Stimulated activated naive CD8-positive, alpha-beta T cell treated with anti-CD3 and anti-CD28 coated beads, Interleukin-15, Interleukin-2, amounts not matched to agents 100 U/mL and 50 U/mL, for 24 hours (primary cell): ENCODE measurements around the gene CFAP221.
A peak's percentile ranks its signal among the peaks of the same experiment; 100 is the strongest.

Experiments
- ATAC-seq: fragments of 150-1000 bp; cut with Tn5 transposase; one replicate; pipeline ENCODE4 v1.10.0; 2021
- DNase-seq: peaks from one replicate; pipeline ENCODE4 v3.0.0; 2021

The CFAP221 gene

DNA sequence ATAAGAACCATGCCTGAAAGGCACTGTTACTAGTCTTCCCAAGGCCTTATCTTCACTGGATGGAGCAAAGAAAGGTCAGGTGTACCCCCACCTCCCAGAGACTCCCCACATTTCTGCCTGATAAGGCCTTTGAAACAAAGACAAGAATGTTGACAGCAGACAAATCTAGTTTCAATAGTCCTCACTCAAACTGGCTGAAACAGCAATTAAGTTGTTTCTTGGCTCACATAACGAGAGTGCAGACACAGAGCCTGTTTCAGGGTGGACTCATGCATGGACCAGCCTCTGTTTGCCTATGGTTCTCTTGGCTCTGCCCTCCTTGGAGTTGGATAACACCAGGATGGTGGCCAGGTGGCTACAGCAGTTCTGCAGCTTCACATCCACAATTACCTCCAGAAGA lies 7.5 kb upstream of the CFAP221 start:
- ATAC-seq (no peak), DNase-seq (no peak)

DNA sequence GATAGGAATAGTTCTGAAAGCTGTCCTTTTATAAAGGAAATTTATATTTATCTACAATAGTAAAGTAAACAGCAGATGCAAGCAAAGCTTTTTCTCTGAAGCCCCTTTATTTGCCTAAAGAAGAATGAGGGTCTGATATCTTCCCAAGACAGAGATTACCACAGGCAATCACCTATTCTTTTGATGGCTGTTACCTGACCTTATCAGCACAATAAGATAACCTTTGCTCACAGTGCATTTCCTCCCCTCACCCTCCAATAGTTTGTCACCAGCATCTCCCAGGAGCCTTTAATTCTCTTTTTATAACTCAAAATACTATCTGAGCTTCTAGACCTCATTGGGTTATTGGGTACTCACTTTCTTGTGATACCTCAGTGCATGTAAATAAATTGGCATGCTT lies 6.5 kb upstream of the CFAP221 start:
- ATAC-seq (no peak), DNase-seq (no peak)

DNA sequence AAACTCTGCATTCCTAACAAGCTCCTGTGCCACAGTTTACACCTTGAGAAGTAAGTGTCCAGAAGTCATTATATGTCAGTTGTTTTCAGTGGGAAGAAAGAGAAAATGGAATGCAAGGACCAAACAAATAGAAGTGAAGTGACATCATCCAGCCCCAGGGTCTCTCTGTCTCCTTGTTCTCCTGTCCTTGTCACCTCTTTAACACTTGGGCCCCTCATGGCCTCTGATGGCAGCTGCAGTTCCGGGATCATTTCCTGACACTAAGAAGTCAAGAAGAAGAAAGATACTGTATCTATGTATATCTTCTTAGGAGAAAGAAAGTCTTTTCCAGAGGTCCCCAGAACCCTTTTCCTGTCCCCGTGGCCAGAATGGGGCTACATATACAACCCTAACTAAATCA lies 2.8 kb upstream of the CFAP221 start:
- no peak for ATAC-seq

DNA sequence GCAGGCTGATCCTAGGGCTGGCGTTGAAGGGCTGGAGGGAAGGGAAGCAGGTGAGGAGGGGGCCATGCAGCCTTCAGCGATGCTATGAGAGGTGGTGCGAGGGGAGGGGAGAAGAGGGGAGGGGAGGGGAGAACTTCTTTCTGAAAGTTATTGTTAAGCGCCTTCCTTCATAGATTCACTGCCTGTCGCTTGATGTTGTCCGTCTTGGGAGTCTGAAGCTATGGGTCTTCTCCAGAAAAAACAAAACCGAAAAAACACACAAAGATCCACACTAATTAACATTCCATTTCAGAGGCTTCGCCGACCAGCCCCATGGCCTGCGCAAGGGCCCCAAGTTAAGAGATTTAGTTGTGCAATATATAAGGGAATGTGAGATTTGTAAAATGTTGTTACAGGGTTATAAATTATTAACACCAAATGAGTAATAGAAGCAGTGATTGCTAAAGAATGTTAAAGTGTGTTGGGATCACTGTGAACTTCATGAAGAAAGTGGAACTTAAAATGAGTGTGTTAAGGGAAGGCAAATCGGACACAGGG lies 758 bp downstream of the CFAP221 start:
- DNase-seq (no peak), ATAC-seq (no peak)

More for the DNA sequence above, 2.8 kb upstream of the CFAP221 start:
- no peak for DNase-seq

DNA sequence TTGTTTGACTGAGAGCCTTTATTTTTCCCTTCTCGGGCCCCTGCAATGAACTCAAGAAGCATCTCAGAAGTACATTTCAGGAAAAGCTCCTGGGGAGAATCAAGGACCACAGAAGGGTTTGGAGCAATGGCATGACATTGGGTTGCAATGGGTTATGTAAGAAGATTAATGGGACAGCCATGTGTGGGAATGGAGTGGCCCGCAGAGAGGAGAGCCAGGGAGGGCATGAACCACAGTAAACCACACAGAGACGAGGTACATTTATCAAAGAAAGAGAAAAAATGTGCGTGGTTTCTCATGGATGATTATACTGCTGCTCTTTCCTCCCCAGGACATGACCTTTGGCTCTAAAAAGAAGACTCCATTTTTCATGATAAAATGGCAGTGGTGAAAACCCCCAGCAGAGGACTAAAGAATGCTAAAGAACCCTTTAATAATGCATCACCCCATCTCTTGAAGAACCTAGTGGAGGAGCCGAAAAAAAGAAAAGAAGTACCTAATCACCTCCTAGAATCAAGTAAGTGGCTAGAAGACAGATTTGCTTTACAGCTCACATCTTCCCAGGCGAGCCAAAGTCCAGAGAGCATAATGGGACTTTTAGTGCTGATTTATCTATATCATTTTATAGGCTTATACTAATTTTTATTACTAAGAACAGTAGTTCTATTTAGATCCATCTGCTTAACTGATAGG lies 1.7 kb downstream of the CFAP221 start:
- DNase-seq = no peak
- ATAC-seq = no peak

- DNase-seq (no peak), ATAC-seq (no peak)
These were observed 2.2 kb downstream of the CFAP221 start for GRCh38 chr2:119546447-119546767.

- DNase-seq (no peak), ATAC-seq (no peak)
These were observed 4.4 kb downstream of the CFAP221 start for GRCh38 chr2:119548516-119549120.

DNA sequence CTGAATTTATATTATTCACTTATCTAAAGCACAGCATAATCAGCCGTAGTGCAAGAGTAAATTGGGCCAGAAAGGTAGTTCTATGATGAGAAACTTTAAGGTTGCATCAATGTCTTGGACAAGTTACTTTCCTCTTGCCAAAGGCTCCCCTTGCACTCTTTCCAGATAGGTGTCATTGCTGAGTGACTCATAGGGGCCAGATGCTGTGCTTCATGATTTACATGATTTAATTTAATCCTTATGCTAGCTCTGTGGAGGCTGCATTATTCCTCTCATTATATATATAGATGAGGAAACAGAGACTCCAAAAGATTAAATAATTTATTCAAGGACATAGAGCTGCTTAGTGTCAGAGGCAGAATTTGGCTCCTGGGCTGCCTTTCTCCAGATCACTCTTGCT lies 5.0 kb downstream of the CFAP221 start:
- no peak for DNase-seq
- no peak for ATAC-seq

- DNase-seq = no peak
- ATAC-seq = no peak
These were observed 6.1 kb downstream of the CFAP221 start for GRCh38 chr2:119550346-119550745.

DNA sequence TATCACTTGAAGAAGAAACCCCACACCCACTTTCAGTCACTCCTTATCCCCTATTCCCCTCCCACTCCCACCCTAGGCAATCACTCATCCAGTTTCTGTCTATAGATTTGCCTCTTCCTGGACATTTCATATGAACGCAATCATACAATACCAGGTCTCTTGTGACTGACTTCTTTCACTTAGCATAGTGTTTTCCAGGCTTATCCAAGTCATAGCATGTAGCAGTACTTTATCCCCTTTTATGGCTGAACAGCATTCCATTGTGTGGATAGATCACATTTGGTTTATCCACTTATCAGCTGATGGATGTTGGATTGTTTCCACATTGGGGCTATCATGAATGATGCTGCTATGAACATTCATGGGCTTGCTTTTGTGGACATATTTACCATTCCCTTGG lies 6.6 kb downstream of the CFAP221 start:
- ATAC-seq = no peak
- DNase-seq = no peak

DNA sequence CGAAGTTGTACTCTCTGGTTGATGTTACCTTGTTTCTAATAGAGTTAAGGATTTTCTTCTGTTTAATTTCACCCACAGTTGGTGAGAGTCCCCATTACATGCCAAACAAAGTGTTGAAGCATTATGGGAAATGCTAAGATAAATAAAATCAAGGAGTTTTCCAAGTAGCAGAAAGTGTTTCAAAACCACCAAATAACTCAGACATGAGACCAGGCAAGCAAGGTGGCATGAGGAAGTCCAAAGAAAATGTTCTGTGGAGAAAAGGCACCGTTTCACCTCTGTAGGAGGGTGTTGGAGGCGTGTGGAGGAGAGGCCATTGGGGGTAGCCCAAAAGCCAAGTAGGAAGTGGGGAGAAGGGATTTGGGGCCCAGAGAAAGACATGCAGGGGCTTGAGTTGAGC lies 8.7 kb downstream of the CFAP221 start:
- DNase-seq (no peak), ATAC-seq (no peak)

GRCh38 chr2:119553687-119554344 lies 9.6 kb downstream of the CFAP221 start:
- ATAC-seq (no peak), DNase-seq (no peak)

DNA sequence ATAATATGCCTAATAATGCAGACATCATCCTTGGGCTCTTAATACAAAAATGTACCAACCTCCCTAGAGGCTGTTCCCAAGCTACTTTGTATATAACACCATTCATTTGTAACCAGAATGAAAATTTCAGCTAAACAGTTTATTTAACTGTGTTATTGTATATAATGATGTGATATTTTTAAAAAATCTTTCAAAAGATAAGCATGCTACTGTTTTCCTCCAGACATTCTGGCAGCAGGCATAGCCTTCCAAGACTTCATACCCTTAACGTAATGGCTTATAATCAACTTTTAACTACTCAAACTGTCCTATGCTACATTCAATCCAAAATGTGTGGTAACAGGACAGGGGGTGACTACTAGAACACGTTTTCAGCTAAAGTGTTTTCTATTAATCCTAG lies 21.2 kb downstream of the CFAP221 start:
- ATAC-seq (no peak), DNase-seq (no peak)

- no peak for ATAC-seq
- no peak for DNase-seq
These were observed 23.0 kb downstream of the CFAP221 start for GRCh38 chr2:119567292-119567691.

GRCh38 chr2:119574108-119574815 lies 30.0 kb downstream of the CFAP221 start:
- ATAC-seq = peak; percentile 55

GRCh38 chr2:119574864-119575263 lies 30.6 kb downstream of the CFAP221 start:
- ATAC-seq = no peak
- DNase-seq = no peak

More at GRCh38 chr2:119574108-119574815, 30.0 kb downstream of the CFAP221 start:
- no peak for DNase-seq

GRCh38 chr2:119575439-119575838 lies 31.2 kb downstream of the CFAP221 start:
- no peak for DNase-seq
- no peak for ATAC-seq

DNA sequence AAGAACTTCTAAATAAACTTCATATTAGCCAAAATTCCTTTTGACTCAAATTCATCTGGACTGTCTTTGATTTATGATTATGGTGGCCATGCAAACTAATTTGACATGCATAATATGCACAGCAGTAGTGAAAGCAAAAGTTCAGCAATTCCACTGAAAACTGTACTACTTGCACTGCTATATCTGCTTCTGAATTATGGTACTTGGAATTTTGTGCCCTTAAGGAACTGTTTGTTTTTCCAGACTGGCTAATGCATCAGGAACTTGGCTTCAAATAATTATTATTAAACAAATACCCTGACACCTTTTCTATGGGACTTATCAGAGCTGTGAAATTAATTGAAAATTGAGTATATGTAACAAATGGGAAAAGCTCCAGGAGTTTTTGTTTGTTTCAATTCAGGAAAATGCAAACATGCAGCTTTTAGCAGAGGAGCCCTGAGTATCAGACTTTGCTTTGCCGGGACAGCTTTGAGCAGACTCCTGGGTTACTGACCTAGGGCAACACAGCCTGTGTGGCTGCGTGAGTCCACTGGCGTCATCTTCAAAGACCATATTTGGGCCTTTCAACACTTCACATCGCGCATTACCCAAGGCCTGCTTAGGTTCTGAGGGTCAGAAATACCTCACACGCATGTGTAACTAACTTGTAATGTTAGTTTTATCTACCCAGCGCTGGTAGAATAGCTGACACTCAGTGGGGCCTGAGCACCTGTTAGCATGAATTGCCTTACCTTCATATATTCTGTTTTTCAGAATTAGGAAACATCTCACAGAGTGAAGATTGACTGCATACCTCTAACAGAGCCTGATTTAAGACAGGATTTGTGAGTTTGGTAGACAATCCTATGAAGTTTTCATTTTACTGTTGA lies 35.4 kb downstream of the CFAP221 start:
- ATAC-seq (no peak), DNase-seq (no peak)

DNA sequence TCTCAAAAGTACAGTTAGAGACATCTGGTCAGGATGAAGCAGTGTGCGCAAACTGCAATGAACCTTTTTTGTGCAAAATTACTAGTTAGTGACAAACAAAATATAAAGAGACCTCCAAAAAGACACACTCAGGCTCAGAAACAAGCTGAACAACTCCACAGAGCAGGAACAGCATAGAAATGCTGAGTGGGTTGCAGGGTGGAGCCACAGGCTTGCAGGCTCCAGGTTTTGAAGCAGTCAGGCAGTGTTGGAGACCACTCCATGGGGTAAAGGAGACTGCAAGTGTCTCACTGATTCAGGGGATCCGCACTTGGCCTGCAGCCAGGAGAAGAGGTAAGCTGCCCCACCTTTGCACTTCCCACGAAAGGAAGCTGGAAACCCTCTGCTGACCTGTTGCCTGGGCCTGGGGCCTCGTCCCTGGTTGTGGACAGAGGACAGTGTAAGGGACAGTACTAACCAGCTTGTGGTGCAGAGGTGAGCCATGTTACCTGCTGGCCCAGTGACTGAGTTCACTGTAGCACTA lies 36.4 kb downstream of the CFAP221 start:
- no peak for ATAC-seq
- no peak for DNase-seq

DNA sequence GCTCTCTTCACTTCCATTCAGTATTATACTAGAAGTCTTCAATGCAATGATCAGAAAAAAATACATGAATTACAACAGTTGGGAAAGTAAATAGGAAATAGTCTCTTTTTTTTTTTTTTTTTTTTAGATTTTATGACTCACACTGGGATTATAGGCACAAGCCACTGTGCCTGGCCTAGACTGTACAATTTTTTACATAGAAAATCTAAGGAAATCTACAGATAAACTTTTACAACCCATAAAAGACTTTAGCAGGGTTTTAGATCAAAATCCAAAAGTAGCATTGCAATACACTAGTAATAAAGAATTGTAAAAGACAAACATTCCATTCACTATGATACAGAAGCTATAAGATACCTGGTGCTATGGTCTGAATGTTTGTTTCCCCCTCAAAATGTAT lies 39.0 kb downstream of the CFAP221 start:
- DNase-seq = no peak

GRCh38 chr2:119584469-119584868 lies 40.2 kb downstream of the CFAP221 start:
- no peak for ATAC-seq
- no peak for DNase-seq

More for the DNA sequence above, 39.0 kb downstream of the CFAP221 start:
- no peak for ATAC-seq

DNA sequence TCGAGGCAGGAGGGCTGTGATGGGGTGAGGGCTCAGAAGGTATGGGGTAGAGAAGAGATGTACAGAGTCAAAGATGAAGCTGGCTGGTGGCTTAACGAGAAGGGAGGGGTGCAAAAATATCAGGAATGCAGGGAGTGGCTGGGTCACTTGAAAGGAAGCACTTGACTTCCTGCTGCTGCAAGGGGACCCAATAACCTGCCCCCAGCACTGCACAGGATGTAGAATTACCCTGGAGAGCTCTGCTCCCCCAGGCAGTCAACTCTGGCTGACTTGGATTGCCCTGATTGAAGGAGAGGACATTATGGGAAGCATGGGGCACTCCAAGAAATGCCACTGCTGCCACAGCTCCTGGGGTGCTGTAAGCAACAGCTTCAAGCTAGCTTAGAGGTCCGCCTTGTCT lies 41.8 kb downstream of the CFAP221 start:
- ATAC-seq = no peak
- DNase-seq = no peak
